Ishikawa (cell line): Measurements from ENCODE around the gene FLVCR2.

Source experiments
- CEBPB ChIP-seq: IDR thresholded peaks from 2 replicates; pipeline ENCODE4 v1.6.1; 2012
- CREB1 ChIP-seq: IDR thresholded peaks from 2 replicates; pipeline ENCODE4 v1.6.1; 2012; ENCODE audit warnings: low read depth
- EGR1 ChIP-seq: IDR thresholded peaks from 2 replicates; pipeline ENCODE4 v1.6.1; 2012
- EP300 ChIP-seq: IDR thresholded peaks from 2 replicates; pipeline ENCODE4 v1.6.1; 2012; ENCODE audit warnings: borderline replicate concordance
- NFIC ChIP-seq: IDR thresholded peaks from 2 replicates; pipeline ENCODE4 v1.6.1; 2012
- RAD21 ChIP-seq: IDR thresholded peaks from 2 replicates; pipeline ENCODE4 v1.6.1; 2012; ENCODE audit warnings: low read depth
- TAF1 ChIP-seq: IDR thresholded peaks from 2 replicates; pipeline ENCODE4 v1.6.1; 2012; ENCODE audit warnings: low read depth, mild to moderate bottlenecking
- TCF12 ChIP-seq: IDR thresholded peaks from 2 replicates; pipeline ENCODE4 v1.6.1; 2012; ENCODE audit warnings: low read depth
- TEAD4 ChIP-seq: IDR thresholded peaks from 2 replicates; pipeline ENCODE4 v1.6.1; 2012
- YY1 ChIP-seq: IDR thresholded peaks from 2 replicates; pipeline ENCODE4 v1.6.1; 2012; ENCODE audit warnings: low read depth
- TF ChIP-seq, protein P1 (sequence below): IDR thresholded peaks from 2 replicates; pipeline ENCODE4 v1.6.1; 2012; ENCODE audit warnings: low read depth, mild to moderate bottlenecking
- TF ChIP-seq, protein P2 (sequence below): IDR thresholded peaks from 2 replicates; pipeline ENCODE4 v1.6.1; 2012
- TF ChIP-seq, protein P3 (sequence below): IDR thresholded peaks from 2 replicates; pipeline ENCODE4 v1.6.1; 2012

DNA sequence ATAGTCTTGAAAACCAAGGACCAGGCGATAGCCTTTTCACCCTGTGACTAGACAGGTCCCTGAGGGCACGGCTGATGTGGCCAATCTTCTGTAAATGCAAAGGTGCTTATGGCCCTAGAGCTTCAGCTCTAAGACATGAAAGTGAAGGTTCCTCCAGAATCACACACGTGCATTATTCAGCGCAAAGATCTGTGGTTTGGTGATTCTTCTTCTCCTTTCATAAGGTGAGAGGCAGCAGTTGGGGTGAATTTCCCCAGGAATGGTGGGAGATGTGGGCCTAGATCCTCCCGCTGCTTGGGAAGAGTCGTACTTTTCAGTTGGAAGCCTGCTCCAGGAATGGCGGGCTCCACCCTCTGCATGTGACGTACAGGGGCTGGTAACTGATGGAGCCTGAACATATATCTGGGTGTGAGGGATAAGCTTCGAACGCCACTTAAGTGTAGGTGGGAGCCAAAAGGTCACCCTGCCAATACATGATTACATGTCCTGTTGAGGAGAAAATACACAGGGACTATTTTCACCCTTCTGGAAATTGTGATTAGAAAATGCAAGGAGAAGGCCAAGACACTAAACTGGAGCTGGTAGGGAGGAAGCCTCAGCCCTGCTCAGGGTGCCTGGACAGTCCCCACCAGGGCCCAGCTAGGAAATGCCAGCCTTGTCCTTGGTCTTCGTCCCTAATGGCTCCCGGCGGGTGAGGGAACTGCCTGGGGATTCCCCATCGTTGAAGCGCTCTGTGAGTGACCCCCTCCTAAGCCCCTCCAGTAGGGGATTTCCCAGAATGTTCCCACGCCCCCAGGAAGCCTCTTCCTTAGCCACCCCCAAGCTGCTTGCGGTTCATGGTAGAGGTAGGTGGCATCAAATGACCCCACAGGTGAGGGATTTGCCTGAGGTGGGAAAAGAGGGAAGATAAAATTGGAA lies 38.6 kb upstream of the FLVCR2 start:
- TF ChIP-seq, protein P1, sequence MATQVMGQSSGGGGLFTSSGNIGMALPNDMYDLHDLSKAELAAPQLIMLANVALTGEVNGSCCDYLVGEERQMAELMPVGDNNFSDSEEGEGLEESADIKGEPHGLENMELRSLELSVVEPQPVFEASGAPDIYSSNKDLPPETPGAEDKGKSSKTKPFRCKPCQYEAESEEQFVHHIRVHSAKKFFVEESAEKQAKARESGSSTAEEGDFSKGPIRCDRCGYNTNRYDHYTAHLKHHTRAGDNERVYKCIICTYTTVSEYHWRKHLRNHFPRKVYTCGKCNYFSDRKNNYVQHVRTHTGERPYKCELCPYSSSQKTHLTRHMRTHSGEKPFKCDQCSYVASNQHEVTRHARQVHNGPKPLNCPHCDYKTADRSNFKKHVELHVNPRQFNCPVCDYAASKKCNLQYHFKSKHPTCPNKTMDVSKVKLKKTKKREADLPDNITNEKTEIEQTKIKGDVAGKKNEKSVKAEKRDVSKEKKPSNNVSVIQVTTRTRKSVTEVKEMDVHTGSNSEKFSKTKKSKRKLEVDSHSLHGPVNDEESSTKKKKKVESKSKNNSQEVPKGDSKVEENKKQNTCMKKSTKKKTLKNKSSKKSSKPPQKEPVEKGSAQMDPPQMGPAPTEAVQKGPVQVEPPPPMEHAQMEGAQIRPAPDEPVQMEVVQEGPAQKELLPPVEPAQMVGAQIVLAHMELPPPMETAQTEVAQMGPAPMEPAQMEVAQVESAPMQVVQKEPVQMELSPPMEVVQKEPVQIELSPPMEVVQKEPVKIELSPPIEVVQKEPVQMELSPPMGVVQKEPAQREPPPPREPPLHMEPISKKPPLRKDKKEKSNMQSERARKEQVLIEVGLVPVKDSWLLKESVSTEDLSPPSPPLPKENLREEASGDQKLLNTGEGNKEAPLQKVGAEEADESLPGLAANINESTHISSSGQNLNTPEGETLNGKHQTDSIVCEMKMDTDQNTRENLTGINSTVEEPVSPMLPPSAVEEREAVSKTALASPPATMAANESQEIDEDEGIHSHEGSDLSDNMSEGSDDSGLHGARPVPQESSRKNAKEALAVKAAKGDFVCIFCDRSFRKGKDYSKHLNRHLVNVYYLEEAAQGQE = no peak
- no peak for TF ChIP-seq YY1
- no peak for TF ChIP-seq TAF1
- TF ChIP-seq EP300 = no peak
- TF ChIP-seq, protein P2, sequence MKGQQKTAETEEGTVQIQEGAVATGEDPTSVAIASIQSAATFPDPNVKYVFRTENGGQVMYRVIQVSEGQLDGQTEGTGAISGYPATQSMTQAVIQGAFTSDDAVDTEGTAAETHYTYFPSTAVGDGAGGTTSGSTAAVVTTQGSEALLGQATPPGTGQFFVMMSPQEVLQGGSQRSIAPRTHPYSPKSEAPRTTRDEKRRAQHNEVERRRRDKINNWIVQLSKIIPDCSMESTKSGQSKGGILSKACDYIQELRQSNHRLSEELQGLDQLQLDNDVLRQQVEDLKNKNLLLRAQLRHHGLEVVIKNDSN = no peak
- TF ChIP-seq TEAD4 = no peak
- TF ChIP-seq, protein P3, sequence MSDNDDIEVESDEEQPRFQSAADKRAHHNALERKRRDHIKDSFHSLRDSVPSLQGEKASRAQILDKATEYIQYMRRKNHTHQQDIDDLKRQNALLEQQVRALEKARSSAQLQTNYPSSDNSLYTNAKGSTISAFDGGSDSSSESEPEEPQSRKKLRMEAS = no peak
- no peak for TF ChIP-seq CEBPB
- TF ChIP-seq RAD21 = no peak
- no peak for TF ChIP-seq CREB1
- no peak for TF ChIP-seq NFIC
- TF ChIP-seq TCF12 = no peak
- no peak for TF ChIP-seq EGR1
